HepG2 (cell line): ENCODE data around the gene DAPK1. TPM values are rescaled to one million over a fixed set of nuclear protein-coding genes. Genes with fewer than 3 reads are reported as not detected.

Experiments
- ATAC-seq: fragments of 200-7000 bp; cut with Tn5 transposase; 3 replicates; pipeline ENCODE4 v1.9.1; 2020; ENCODE audit warnings: mild to moderate bottlenecking, moderate library complexity
- BruUV-seq: library from RNA; stranded (reverse); fragments of 400-500 nt; replicated peaks from 2 replicates; lab custom pipeline; 2021; lab: Mats Ljungman, UMichigan
- CTCF ChIA-PET: fragments of 300-600 bp; formaldehyde crosslinking; extraction: SDS; loops from one replicate; lab custom pipeline; 2021; ENCODE audit warnings: low total read pairs, inconsistent platforms, low intra/inter-chr PET ratio; lab: Yijun Ruan, JAX
- POLR2A ChIA-PET: fragments of 350-600 bp; sonication (Branson Sonifier 250); formaldehyde crosslinking; loops from one replicate; lab custom pipeline; 2020; ENCODE audit warnings: antibody characterized with exemption, inconsistent platforms; lab: Yijun Ruan, JAX
- DNase-seq: peaks from one replicate; pipeline ENCODE4 v3.0.0-alpha.2; 2015; ENCODE audit warnings: low spot score
- FAIRE-seq: peaks from 3 replicates; lab custom pipeline; 2011; peaks lifted over from hg19 to GRCh38; lab: Jason Lieb, UNC
- H2AFZ ChIP-seq: one replicate; pipeline ENCODE4 v1.6.1; 2011; ENCODE audit warnings: low read length, inconsistent platforms
- H3K27ac ChIP-seq: fragments of 300-600 bp; 3 replicates; pipeline ENCODE4 v1.8.0; 2011; ENCODE audit warnings: mixed run types, mild to moderate bottlenecking, mixed read lengths, low read length, inconsistent platforms; ENCODE audit not compliant: insufficient read depth; ENCODE audit errors: extremely low read length
- H3K27me3 ChIP-seq, 2 experiments: fragments of 200-600 bp in 1 of 2; 2 replicates in 1 of 2; 3 replicates in 1 of 2; pipeline versions ENCODE4 v1.6.0 to v1.8.0; 2011; ENCODE audit warnings: low read length in 2 of 2, mild to moderate bottlenecking in 2 of 2, moderate library complexity in 2 of 2, inconsistent platforms in 1 of 2; ENCODE audit not compliant: insufficient read depth in 2 of 2, control insufficient read depth in 1 of 2
- H3K36me3 ChIP-seq, 2 experiments: fragments of 200-600 bp in 1 of 2; replicated peaks in 1 of 2; 2 replicates in 1 of 2; 3 replicates in 1 of 2; pipeline versions ENCODE4 v1.5.1 to v1.8.0; 2011; ENCODE audit warnings: low read length in 2 of 2, inconsistent platforms in 1 of 2; ENCODE audit not compliant: insufficient read depth in 2 of 2, control insufficient read depth in 1 of 2
- H3K4me1 ChIP-seq: 2 replicates; pipeline ENCODE4 v1.5.1; 2012; ENCODE audit warnings: low read length, inconsistent platforms; ENCODE audit not compliant: insufficient read depth
- H3K4me2 ChIP-seq: 2 replicates; pipeline ENCODE4 v1.6.0; 2011; ENCODE audit warnings: low read depth, low read length, inconsistent platforms
- H3K4me3 ChIP-seq, 3 experiments: fragments of 200-600 bp in 1 of 3; sonication (generic), shearing (Covaris generic) in 1 of 3; replicated peaks in 1 of 3; 2 replicates each; pipeline ENCODE4 v1.5.1; 2011 to 2016; ENCODE audit warnings: low read length in 3 of 3, inconsistent platforms in 2 of 3, low read depth in 2 of 3, mild to moderate bottlenecking in 2 of 3, control low read depth in 1 of 3, mixed read lengths in 1 of 3; ENCODE audit not compliant: insufficient read depth in 1 of 3
- H3K79me2 ChIP-seq: one replicate; pipeline ENCODE4 v1.6.1; 2011; ENCODE audit warnings: low read length, inconsistent platforms; ENCODE audit not compliant: insufficient read depth
- H3K9ac ChIP-seq: 2 replicates; pipeline ENCODE4 v1.6.0; 2011; ENCODE audit warnings: mild to moderate bottlenecking, low read depth, low read length, inconsistent platforms; ENCODE audit not compliant: insufficient read depth
- H3K9me3 ChIP-seq: 2 replicates; pipeline ENCODE4 v1.5.1; 2012; ENCODE audit warnings: mild to moderate bottlenecking, low read length
- H4K20me1 ChIP-seq: 2 replicates; pipeline ENCODE4 v1.6.0; 2011; ENCODE audit warnings: inconsistent platforms, mild to moderate bottlenecking, low read length, moderate library complexity; ENCODE audit not compliant: insufficient read depth
- ARID5B ChIP-seq: IDR thresholded peaks from 2 replicates; pipeline ENCODE4 v1.4.0; 2020; ENCODE audit warnings: mild to moderate bottlenecking, missing genetic modification reagents
- NR2F6 ChIP-seq, 2 experiments: IDR thresholded peaks; 2 replicates each; pipeline ENCODE4 v1.6.1; 2016; ENCODE audit warnings: antibody characterized with exemption in 1 of 2, mild to moderate bottlenecking in 1 of 2
- PITX1 ChIP-seq: sonication (generic); formaldehyde crosslinking; IDR thresholded peaks from 2 replicates; pipeline ENCODE4 v1.5.1; 2020; ENCODE audit warnings: mild to moderate bottlenecking, missing genetic modification reagents
- RNF2 ChIP-seq: fragments of 450-650 bp; conservative IDR thresholded peaks from 2 replicates; pipeline ENCODE4 v1.6.1; 2016; ENCODE audit warnings: low read depth
- STAG1 ChIP-seq: sonication (generic); formaldehyde crosslinking; IDR thresholded peaks from 2 replicates; pipeline ENCODE4 v1.4.0; 2020; ENCODE audit warnings: missing genetic modification reagents
- ZC3H13 ChIP-seq: sonication (generic); formaldehyde crosslinking; IDR thresholded peaks from 2 replicates; pipeline ENCODE4 v1.8.1; 2023; ENCODE audit warnings: mild to moderate bottlenecking, missing genetic modification reagents, moderate library complexity
- ZNF12 ChIP-seq: sonication (generic); formaldehyde crosslinking; IDR thresholded peaks from 2 replicates; pipeline ENCODE4 v1.5.0; 2020; ENCODE audit warnings: missing genetic modification reagents
- ZNF589 ChIP-seq: sonication (generic); formaldehyde crosslinking; conservative IDR thresholded peaks from 2 replicates; pipeline ENCODE4 v1.8.0; 2022; ENCODE audit warnings: mild to moderate bottlenecking, moderate library complexity, missing genetic modification reagents
- ZNF687 ChIP-seq: sonication (generic); formaldehyde crosslinking; IDR thresholded peaks from 2 replicates; pipeline ENCODE4 v1.5.1; 2020; ENCODE audit warnings: mild to moderate bottlenecking, missing genetic modification reagents, moderate library complexity
- ZSCAN21 ChIP-seq: sonication (generic); formaldehyde crosslinking; IDR thresholded peaks from 2 replicates; pipeline ENCODE4 v1.8.0; 2022; ENCODE audit warnings: mild to moderate bottlenecking, missing genetic modification reagents, moderate library complexity, borderline replicate concordance
- WGBS: methylation state at CpG from one replicate; pipeline ENCODE4 v1.1.6; 2017; ENCODE audit warnings: low lambda C conversion rate; 5-methylcytosine and 5-hydroxymethylcytosine counted together
- in situ Hi-C: cut with HindIII; loops from 2 replicates; pipeline ENCODE4 v1.10.0; 2017; ENCODE audit warnings: low pct_unique_long_range_greater_than_20kb; ENCODE audit not compliant: extremely low pct_ligation_motif_present
- intact Hi-C: fragments of 100-400 bp; cut with micrococcal nuclease; formaldehyde crosslinking; loops from one replicate; pipeline ENCODE4 v1.10.0; 2022; ENCODE audit not compliant: unreplicated experiment
- polyA plus RNA-seq, 8 experiments: library from polyadenylated mRNA; depleted of rRNA in 3 of 8; stranded (reverse) in 7 of 8; unstranded in 1 of 8; fragments of >200 nt; fragmentation: Illumina TruSeq in 4 of 8; extraction: Trizol in 4 of 8; gene quantifications; 2 replicates each; pipeline versions ENCODE4 v1.2.1 to v1.2.3, GENCODE V29; 2011 to 2016; ENCODE audit warnings: low read depth in 4 of 8, missing spikeins in 1 of 8, mixed read lengths in 1 of 8; ENCODE audit not compliant: insufficient read depth in 1 of 8
- total RNA-seq, 5 experiments: library from RNA; depleted of rRNA; stranded (reverse); fragments of >200 nt; fragmentation: Illumina TruSeq; extraction: Trizol; gene quantifications; 2 replicates each; pipeline ENCODE4 v1.2.3, GENCODE V29; 2016; ENCODE audit warnings: low read depth in 1 of 5

The DAPK1 gene
- total and polyA plus RNA-seq, 2 of the 13 experiments (the other 11 are each of a cell fraction or from before 2014, with no cell fraction given) = 35.7 to 35.9 TPM

DNA sequence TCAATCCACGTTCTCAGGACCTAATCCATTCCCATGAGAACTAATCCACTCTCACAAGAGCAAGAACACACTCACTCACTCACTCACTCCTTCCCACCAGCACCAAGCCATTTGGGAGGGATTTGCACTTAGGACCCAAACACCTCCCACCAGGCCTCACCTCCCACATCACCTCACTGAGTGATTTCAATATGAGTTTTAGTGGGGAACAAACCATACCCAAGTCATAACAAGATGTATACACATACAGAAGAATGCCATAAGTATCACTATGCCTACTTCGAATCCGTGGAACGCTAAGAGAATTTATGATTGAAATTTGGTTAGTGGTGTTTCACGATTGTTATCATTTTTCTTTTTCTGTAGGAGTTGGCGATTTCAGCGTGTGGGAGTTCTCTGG, 199.0 kb downstream of the DAPK1 start:
- Histone ChIP-seq H3K27ac (no peak overlapping the region), H3K9ac (no peak overlapping the region), H2AFZ (no peak overlapping the region), H3K79me2 (no peaks in the 10 kb centered on the region), H3K4me3 (no peak overlapping the region), H3K4me1 (no peaks in the 10 kb centered on the region), H3K27me3 (no peaks in the 10 kb centered on the region), H4K20me1 (no peaks in the 10 kb centered on the region), H3K36me3 (peaks cover 20 to 53% of the 10 kb centered on the region in 2 experiments), H3K9me3 (no peaks in the 10 kb centered on the region), H3K4me2 (no peak overlapping the region)
- ChIA-PET POLR2A (no interaction called here), CTCF (no interaction called here)
- ATAC-seq = no peak
- intact Hi-C loops = no loop called here
- BruUV-seq = no TSS peak
- TF ChIP-seq ZNF12 (CRISPR knock-in tag) (no peak), PITX1 (no peak), STAG1 (no peak)
- no peak for FAIRE-seq
- 96% methylated on average over 7 of the region's 7 CpGs for WGBS
- in situ Hi-C loops = no loop called here
- DNase-seq = no peak

DNA sequence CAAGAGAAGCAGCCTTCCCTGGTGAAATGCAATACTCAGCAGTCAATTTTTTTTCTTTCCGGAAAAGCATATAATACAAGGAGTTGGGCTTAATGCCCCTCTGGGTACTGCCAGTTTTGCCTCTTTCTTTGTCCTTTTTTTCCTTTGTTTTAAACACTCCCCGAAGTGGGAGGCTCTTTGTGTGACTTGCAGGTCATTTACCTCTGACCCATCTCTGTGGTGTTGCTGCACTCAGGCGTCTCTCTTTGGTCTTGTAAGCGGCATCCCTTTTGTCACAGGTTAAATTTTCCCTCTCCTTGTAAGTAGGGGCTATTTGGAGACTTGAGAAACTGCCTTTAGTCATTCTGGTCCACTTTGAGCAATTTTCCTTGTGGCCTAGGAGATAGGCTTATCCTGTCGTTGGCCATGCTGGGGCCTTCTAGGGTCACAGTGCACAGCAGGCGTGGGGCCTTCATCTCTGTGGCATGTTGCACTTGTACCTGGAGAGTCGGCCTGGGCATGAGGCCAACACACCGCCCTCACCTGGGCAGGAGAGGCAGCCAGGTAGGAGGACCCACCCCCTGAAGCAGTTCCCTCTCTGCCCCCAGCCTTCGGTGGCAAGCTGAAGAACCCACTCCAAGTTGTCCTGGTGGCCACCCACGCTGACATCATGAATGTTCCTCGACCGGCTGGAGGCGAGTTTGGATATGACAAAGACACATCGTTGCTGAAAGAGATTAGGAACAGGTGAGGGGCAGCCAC, 200.6 kb downstream of the DAPK1 start:
- WGBS = 93% methylated on average over 14 of the region's 14 CpGs
- CTCF ChIA-PET = no interaction called here
- in situ Hi-C loops = no loop called here
- TF ChIP-seq ZSCAN21 (CRISPR knock-in tag) (no peak), ARID5B (no peak), RNF2 (no peak), NR2F6 (IDR thresholded peaks at IDR 0.05) (no peak), NR2F6 (CRISPR knock-in tag; IDR thresholded peaks at IDR 0.05) (no peak), ZNF589 (CRISPR knock-in tag) (no peak), ZNF687 (CRISPR knock-in tag) (no peak), ZC3H13 (CRISPR knock-in tag) (no peak)

More for the DNA sequence above, 200.6 kb downstream of the DAPK1 start:
- Histone ChIP-seq H3K27me3 (no peaks in the 10 kb centered on the region), H3K9ac (no peak overlapping the region), H3K79me2 (no peaks in the 10 kb centered on the region), H3K4me2 (no peak overlapping the region), H3K4me3 (no peak overlapping the region), H3K27ac (no peak overlapping the region), H4K20me1 (no peaks in the 10 kb centered on the region), H2AFZ (no peak overlapping the region), H3K4me1 (no peaks in the 10 kb centered on the region), H3K9me3 (no peaks in the 10 kb centered on the region), H3K36me3 (peaks cover 20 to 66% of the 10 kb centered on the region in 2 experiments)
- intact Hi-C loops = no loop called here
- POLR2A ChIA-PET = no interaction called here
- ATAC-seq (no peak), FAIRE-seq (no peak), DNase-seq (no peak)
- no TSS peak for BruUV-seq
